H1 (cell line): Measurements from ENCODE around the gene RPS29. TPM values are rescaled to one million over a fixed set of nuclear protein-coding genes. Genes with fewer than 3 reads are reported as not detected.

Experiments
- CTCF ChIA-PET: fragments of 300-600 bp; sonication (Branson Sonifier 250); formaldehyde crosslinking; loops from one replicate; lab custom pipeline; 2021; ENCODE audit not compliant: partially characterized antibody; lab: Charles Lee
- POLR2A ChIA-PET: fragments of 300-600 bp; sonication (Branson Sonifier 250); formaldehyde crosslinking; loops from one replicate; lab custom pipeline; 2021; ENCODE audit warnings: inconsistent platforms; ENCODE audit not compliant: partially characterized antibody; lab: Charles Lee
- DNase-seq, 2 experiments: peaks; one replicate each; pipeline versions ENCODE4 v3.0.0 to v3.0.0-alpha.2; 2010 to 2022; ENCODE audit warnings: low spot score in 2 of 2, low read depth in 1 of 2, mixed read lengths in 1 of 2
- FAIRE-seq: peaks from 2 replicates; lab custom pipeline; 2011; peaks lifted over from hg19 to GRCh38; lab: Jason Lieb, UNC
- H2AFZ ChIP-seq: 2 replicates; pipeline ENCODE4 v1.8.1; 2012; ENCODE audit warnings: low read length, inconsistent platforms
- H2AK5ac ChIP-seq: 2 replicates; pipeline ENCODE4 v1.6.1; 2013; ENCODE audit warnings: low read depth, low read length
- H2BK120ac ChIP-seq: replicated peaks from 2 replicates; pipeline ENCODE3; 2013; ENCODE audit warnings: low read depth, low read length, inconsistent platforms
- H2BK12ac ChIP-seq: 2 replicates; pipeline ENCODE4 v1.6.1; 2013; ENCODE audit warnings: low read depth, low read length
- H2BK15ac ChIP-seq: 2 replicates; pipeline ENCODE4 v1.6.1; 2013; ENCODE audit warnings: low read length
- H2BK20ac ChIP-seq: 2 replicates; pipeline ENCODE4 v1.6.1; 2013; ENCODE audit warnings: low read length
- H2BK5ac ChIP-seq: 2 replicates; pipeline ENCODE4 v1.6.1; 2013; ENCODE audit warnings: low read depth, low read length
- H3K14ac ChIP-seq: 2 replicates; pipeline ENCODE4 v1.6.1; 2013; ENCODE audit warnings: inconsistent platforms; ENCODE audit not compliant: insufficient read length
- H3K18ac ChIP-seq: 2 replicates; pipeline ENCODE4 v1.6.1; 2013; ENCODE audit warnings: low read length; ENCODE audit errors: extremely low read depth
- H3K23ac ChIP-seq: 2 replicates; pipeline ENCODE4 v1.6.1; 2013; ENCODE audit warnings: inconsistent platforms; ENCODE audit not compliant: insufficient read length
- H3K23me2 ChIP-seq: 2 replicates; pipeline ENCODE4 v1.6.1; 2013; ENCODE audit warnings: low read depth, low read length
- H3K27ac ChIP-seq: 2 replicates; pipeline ENCODE4 v1.6.1; 2011; ENCODE audit warnings: low read depth, low read length, inconsistent platforms
- H3K27me3 ChIP-seq, 4 experiments: replicated peaks in 1 of 4; 1 replicate in 1 of 4; 2 replicates in 3 of 4; pipeline versions ENCODE4 v1.6.1 to v1.8.1; 2011 to 2013; ENCODE audit warnings: low read length in 3 of 4, mild to moderate bottlenecking in 3 of 4, inconsistent platforms in 2 of 4, mixed read lengths in 2 of 4, moderate library complexity in 1 of 4; ENCODE audit not compliant: control insufficient read depth in 3 of 4, insufficient read depth in 3 of 4; ENCODE audit errors: extremely low read depth in 1 of 4
- H3K36me3 ChIP-seq, 4 experiments: 2 replicates each; pipeline versions ENCODE4 v1.6.1 to v1.8.1; 2011 to 2013; ENCODE audit warnings: mild to moderate bottlenecking in 4 of 4, low read length in 3 of 4, moderate library complexity in 2 of 4, control low read depth in 1 of 4, inconsistent platforms in 1 of 4; ENCODE audit not compliant: insufficient read depth in 4 of 4, control insufficient read depth in 2 of 4
- H3K4ac ChIP-seq: replicated peaks from 2 replicates; pipeline ENCODE3; 2013; ENCODE audit warnings: low read length, low read depth, mixed read lengths, inconsistent platforms; ENCODE audit not compliant: insufficient read length
- H3K4me1 ChIP-seq, 4 experiments: replicated peaks in 1 of 4; 1 replicate in 1 of 4; 2 replicates in 3 of 4; pipeline versions ENCODE4 v1.6.1 to v1.8.1; 2011 to 2013; ENCODE audit warnings: low read length in 3 of 4, inconsistent platforms in 2 of 4, mixed read lengths in 1 of 4; ENCODE audit not compliant: insufficient read depth in 4 of 4, control insufficient read depth in 3 of 4
- H3K4me2 ChIP-seq, 2 experiments: 2 replicates each; pipeline versions ENCODE4 v1.6.1 to v1.8.1; 2011 to 2013; ENCODE audit warnings: low read depth in 2 of 2, low read length in 2 of 2, control low read depth in 1 of 2, inconsistent platforms in 1 of 2, mild to moderate bottlenecking in 1 of 2; ENCODE audit not compliant: insufficient read depth in 1 of 2
- H3K4me3 ChIP-seq, 4 experiments: fragments of 200-600, 300-600 bp in 1 of 4; sonication (generic), shearing (Covaris generic), sonication (Bioruptor Twin) in 1 of 4; 2 replicates each; pipeline versions ENCODE4 v1.5.1 to v1.8.1; 2011 to 2016; ENCODE audit warnings: low read length in 4 of 4, low read depth in 3 of 4, control low read depth in 2 of 4, inconsistent platforms in 2 of 4, mild to moderate bottlenecking in 2 of 4, mixed read lengths in 1 of 4, moderate library complexity in 1 of 4; ENCODE audit not compliant: insufficient read depth in 2 of 4; ENCODE audit errors: extremely low read depth in 1 of 4
- H3K56ac ChIP-seq: replicated peaks from 2 replicates; pipeline ENCODE3; 2013; ENCODE audit warnings: low read depth, mild to moderate bottlenecking, mixed read lengths, low read length, inconsistent platforms; ENCODE audit not compliant: insufficient read length
- H3K79me1 ChIP-seq: 2 replicates; pipeline ENCODE4 v1.6.1; 2013; ENCODE audit warnings: low read depth, low read length, control low read depth
- H3K79me2 ChIP-seq, 2 experiments: 2 replicates each; pipeline versions ENCODE4 v1.6.1 to v1.8.1; 2012 to 2013; ENCODE audit warnings: low read length in 2 of 2, mild to moderate bottlenecking in 2 of 2, inconsistent platforms in 1 of 2; ENCODE audit not compliant: insufficient read depth in 2 of 2, control insufficient read depth in 1 of 2
- H3K9ac ChIP-seq, 4 experiments: replicated peaks in 1 of 4; 1 replicate in 1 of 4; 2 replicates in 3 of 4; pipeline versions ENCODE4 v1.6.1 to v1.8.1; 2011 to 2013; ENCODE audit warnings: low read depth in 3 of 4, low read length in 3 of 4, control low read depth in 2 of 4, mild to moderate bottlenecking in 2 of 4, moderate library complexity in 2 of 4, inconsistent platforms in 1 of 4; ENCODE audit errors: extremely low read depth in 1 of 4
- H3K9me3 ChIP-seq, 2 experiments: 2 replicates each; pipeline versions ENCODE4 v1.6.1 to v1.8.1; 2012 to 2013; ENCODE audit warnings: mild to moderate bottlenecking in 2 of 2, moderate library complexity in 2 of 2, control low read depth in 1 of 2, inconsistent platforms in 1 of 2, low read depth in 1 of 2, low read length in 1 of 2, mixed read lengths in 1 of 2; ENCODE audit not compliant: insufficient read depth in 2 of 2
- H4K20me1 ChIP-seq, 2 experiments: replicated peaks in 1 of 2; 2 replicates each; pipeline versions ENCODE3 to v1.8.1; 2011 to 2013; ENCODE audit warnings: inconsistent platforms in 2 of 2, low read length in 2 of 2, mild to moderate bottlenecking in 1 of 2; ENCODE audit not compliant: insufficient read depth in 2 of 2, control insufficient read depth in 1 of 2
- H4K5ac ChIP-seq: 2 replicates; pipeline ENCODE4 v1.6.1; 2013; ENCODE audit warnings: low read length, low read depth, mixed read lengths, inconsistent platforms; ENCODE audit not compliant: insufficient read length
- H4K8ac ChIP-seq: 2 replicates; pipeline ENCODE4 v1.8.0; 2013; ENCODE audit warnings: mild to moderate bottlenecking, moderate library complexity, low read length, inconsistent platforms; ENCODE audit not compliant: insufficient read depth; ENCODE audit errors: extremely low read depth
- H4K91ac ChIP-seq: replicated peaks from 2 replicates; pipeline ENCODE3; 2013; ENCODE audit warnings: low read length, mixed read lengths, inconsistent platforms; ENCODE audit not compliant: insufficient read length
- ASH2L ChIP-seq: fragments of 200-600, 300-600 bp; sonication (generic); IDR thresholded peaks from one replicate; pipeline ENCODE4 v1.7.1; 2017; ENCODE audit warnings: low read length
- CTBP2 ChIP-seq: IDR thresholded peaks from 2 replicates; pipeline ENCODE4 v1.7.0; 2011; ENCODE audit warnings: borderline replicate concordance, mild to moderate bottlenecking, moderate library complexity, mixed read lengths, low read length; ENCODE audit not compliant: insufficient read depth, insufficient read length
- GTF2F1 ChIP-seq: IDR thresholded peaks from 2 replicates; pipeline ENCODE4 v1.6.1; 2012; ENCODE audit warnings: low read depth, low read length, improper control_type of control experiment, borderline replicate concordance
- HDAC2 ChIP-seq, 2 experiments: fragments of 300-600 bp in 1 of 2; sonication (generic) in 1 of 2; IDR thresholded peaks; 2 replicates each; pipeline ENCODE4 v1.6.1; 2011 to 2012; ENCODE audit warnings: low read depth in 2 of 2, low read length in 2 of 2, mild to moderate bottlenecking in 2 of 2, moderate library complexity in 2 of 2, borderline replicate concordance in 1 of 2, inconsistent platforms in 1 of 2
- JUND ChIP-seq: IDR thresholded peaks from 2 replicates; pipeline ENCODE4 v1.6.1; 2011; ENCODE audit warnings: mild to moderate bottlenecking, improper control_type of control experiment, low read length
- NANOG ChIP-seq: IDR thresholded peaks from 2 replicates; pipeline ENCODE4 v1.6.1; 2011; ENCODE audit warnings: low read length, low read depth, mild to moderate bottlenecking, inconsistent platforms; ENCODE audit not compliant: insufficient read depth, poor library complexity, severe bottlenecking
- RAD21 ChIP-seq, 2 experiments: IDR thresholded peaks in 1 of 2; conservative IDR thresholded peaks in 1 of 2; 2 replicates each; pipeline ENCODE4 v1.6.1; 2011; ENCODE audit warnings: low read depth in 2 of 2, low read length in 2 of 2, improper control_type of control experiment in 1 of 2, inconsistent platforms in 1 of 2, mild to moderate bottlenecking in 1 of 2, moderate library complexity in 1 of 2
- RXRA ChIP-seq: IDR thresholded peaks from 2 replicates; pipeline ENCODE4 v1.6.1; 2011; ENCODE audit warnings: low read depth, mild to moderate bottlenecking, low read length, moderate library complexity; ENCODE audit not compliant: insufficient read depth
- SIN3A ChIP-seq, 2 experiments: IDR thresholded peaks in 1 of 2; conservative IDR thresholded peaks in 1 of 2; 2 replicates each; pipeline ENCODE4 v1.6.1; 2011 to 2012; ENCODE audit warnings: low read length in 2 of 2, improper control_type of control experiment in 1 of 2, low read depth in 1 of 2, mild to moderate bottlenecking in 1 of 2
- SP1 ChIP-seq: IDR thresholded peaks from 2 replicates; pipeline ENCODE4 v1.6.1; 2011; ENCODE audit warnings: low read depth, low read length
- SP2 ChIP-seq: IDR thresholded peaks from 2 replicates; pipeline ENCODE4 v1.6.1; 2012; ENCODE audit warnings: mild to moderate bottlenecking, low read length, inconsistent platforms
- YY1 ChIP-seq: IDR thresholded peaks from 2 replicates; pipeline ENCODE4 v1.6.1; 2011; ENCODE audit warnings: low read depth, mild to moderate bottlenecking, low read length
- WGBS, 2 experiments: shearing (Covaris generic) in 1 of 2; methylation state at CpG; one replicate each; pipeline versions ENCODE4 v1.1.6 to v1.1.7; 2013 to 2015; ENCODE audit warnings: low lambda C conversion rate in 2 of 2, mixed read lengths in 2 of 2, inconsistent platforms in 1 of 2, low coverage in 1 of 2, missing lambda C conversion rate in 1 of 2; ENCODE audit not compliant: insufficient replicate concordance in 2 of 2, insufficient coverage in 1 of 2, insufficient read length in 1 of 2; ENCODE audit errors: extremely low coverage in 1 of 2, missing lambda C conversion rate in 1 of 2; 5-methylcytosine and 5-hydroxymethylcytosine counted together
- polyA plus RNA-seq, 7 experiments: library from polyadenylated mRNA; depleted of rRNA in 3 of 7; stranded (reverse) in 5 of 7; unstranded in 2 of 7; fragments of >200 nt in 5 of 7; fragments of 200-250 nt in 2 of 7; gene quantifications; 1 replicate in 5 of 7; 2 replicates in 1 of 7; 4 replicates in 1 of 7; pipeline versions ENCODE4 v1.2.1 to v1.2.3, GENCODE V29; 2011 to 2013; ENCODE audit warnings: missing spikeins in 2 of 7, mixed read lengths in 2 of 7
- total RNA-seq: library from RNA; stranded (reverse); fragmentation: NEBNext Ultra II Directional; extraction: Animal tissue kit (Norgen Biotek cat#: 25700); gene quantifications from 2 replicates; pipeline ENCODE4 v1.2.1, GENCODE V29; 2021
- TF ChIP-seq, protein P1 (sequence below): IDR thresholded peaks from 2 replicates; pipeline ENCODE4 v1.6.1; 2012; ENCODE audit warnings: inconsistent platforms

RPS29 gene
- total and polyA plus RNA-seq, 2 of the 8 experiments (the other 6 are each of a cell fraction or from before 2014, with no cell fraction given), result 2,193 to 23,165 TPM

- no peak overlapping the region for H3K27ac ChIP-seq
- no peaks in the 10 kb centered on the region for H3K9me3 ChIP-seq
- H3K4ac ChIP-seq, result no peak overlapping the region
- H2BK5ac ChIP-seq, result no peak overlapping the region
- H2AK5ac ChIP-seq, result no peak overlapping the region
- ChIA-PET POLR2A (interaction anchor here (1.2 kb wide), 1 partner anchor 10 kb away, joined by 3 read pairs; no protein-coding TSS in a partner anchor), CTCF (no interaction called here)
- no peaks in the 10 kb centered on the region for H3K27me3 ChIP-seq
- no peak overlapping the region for H3K18ac ChIP-seq
- H2BK120ac ChIP-seq, result no peak overlapping the region
- H3K79me2 ChIP-seq, result 0 out of 4 replicates have a peak, but pooled peaks cover 0 to 5% of the 10 kb centered on the region in 2 experiments
- no peak overlapping the region for H4K5ac ChIP-seq
- no peak overlapping the region for H4K91ac ChIP-seq
- H3K9ac ChIP-seq, result no peak overlapping the region
- H3K56ac ChIP-seq, result no peak overlapping the region
- no peak overlapping the region for H3K14ac ChIP-seq
- no peak overlapping the region for H2BK15ac ChIP-seq
- no peaks in the 10 kb centered on the region for H3K36me3 ChIP-seq
- no peak overlapping the region for H2AFZ ChIP-seq
- no peak overlapping the region for H2BK12ac ChIP-seq
- 96% methylated on average over 3 of the region's 3 CpGs; no CpG with 5 or more reads in 1 of the 2 experiments for WGBS, 2 experiments
- H2BK20ac ChIP-seq, result no peak overlapping the region
- H3K4me2 ChIP-seq, result no peak overlapping the region
- H3K79me1 ChIP-seq, result no peaks in the 10 kb centered on the region; the same call in 1 of the 2 replicates
- H4K20me1 ChIP-seq, result no peaks in the 10 kb centered on the region
- DNase-seq, result no peak
- no peak overlapping the region for H3K4me3 ChIP-seq
- H3K23me2 ChIP-seq, result no peaks in the 10 kb centered on the region; the same call in 1 of the 2 replicates
- no peak for FAIRE-seq
- H4K8ac ChIP-seq, result no peak overlapping the region
- no peak overlapping the region for H3K23ac ChIP-seq
- H3K4me1 ChIP-seq, result no peaks in the 10 kb centered on the region
- no peak for TF ChIP-seq SP2
- no peak for TF ChIP-seq GTF2F1
- no peak for TF ChIP-seq SIN3A (conservative IDR thresholded peaks at IDR 0.05 in 1 of 2, IDR thresholded peaks at IDR 0.05 in 1 of 2; ENCODE audit: low read depth in 1 of 2, low read length in 2 of 2)
- TF ChIP-seq YY1, result no peak
- no peak for TF ChIP-seq JUND
- no peak for TF ChIP-seq ASH2L
- TF ChIP-seq CTBP2, result no peak
- TF ChIP-seq, protein P1, sequence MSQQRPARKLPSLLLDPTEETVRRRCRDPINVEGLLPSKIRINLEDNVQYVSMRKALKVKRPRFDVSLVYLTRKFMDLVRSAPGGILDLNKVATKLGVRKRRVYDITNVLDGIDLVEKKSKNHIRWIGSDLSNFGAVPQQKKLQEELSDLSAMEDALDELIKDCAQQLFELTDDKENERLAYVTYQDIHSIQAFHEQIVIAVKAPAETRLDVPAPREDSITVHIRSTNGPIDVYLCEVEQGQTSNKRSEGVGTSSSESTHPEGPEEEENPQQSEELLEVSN, result no peak
- no peak for TF ChIP-seq RXRA
- TF ChIP-seq RAD21 (IDR thresholded peaks at IDR 0.05 in 1 of 2, conservative IDR thresholded peaks at IDR 0.05 in 1 of 2; ENCODE audit: low read depth in 2 of 2, low read length in 2 of 2), result no peak
- no peak for TF ChIP-seq SP1
- TF ChIP-seq HDAC2 (IDR thresholded peaks at IDR 0.05; ENCODE audit: borderline replicate concordance in 1 of 2, low read depth in 2 of 2, low read length in 2 of 2), result no peak
- TF ChIP-seq NANOG, result no peak
Observed at GRCh38 chr14:49593016-49593415, 6.8 kb upstream of the RPS29 start.
